ENCODE measurements around the gene NFKBIE.

The NFKBIE gene

GRCh38 chr6:44257025-44257752, 8.2 kb downstream of the NFKBIE start, which contains the start of gene SLC35B2:
Gene SLC35B2, minus strand, starts transcription at chr6:44257528. Its CDS starts 118 bp downstream, at chr6:44257410.
- peak; percentile 25 for FAIRE-seq

GRCh38 chr6:44256775-44257024, 8.7 kb downstream of the NFKBIE start:
- no peak for FAIRE-seq

GRCh38 chr6:44255871-44256774, 9.2 kb downstream of the NFKBIE start:
- no peak for FAIRE-seq

- FAIRE-seq: no peak
These were observed 10.1 kb downstream of the NFKBIE start for GRCh38 chr6:44255105-44255808.

GRCh38 chr6:44254191-44255104, 10.9 kb downstream of the NFKBIE start:
- FAIRE-seq: no peak

- FAIRE-seq: peak; percentile 31
These were observed 11.8 kb downstream of the NFKBIE start for GRCh38 chr6:44253307-44254101.

- no peak for FAIRE-seq
These were observed 13.5 kb downstream of the NFKBIE start for GRCh38 chr6:44251576-44252524.

- no peak for FAIRE-seq
These were observed 14.6 kb downstream of the NFKBIE start for GRCh38 chr6:44250718-44251123.

- no peak for FAIRE-seq
These were observed 15.2 kb downstream of the NFKBIE start for GRCh38 chr6:44250067-44250717.

- FAIRE-seq: no peak
These were observed 16.1 kb downstream of the NFKBIE start for GRCh38 chr6:44249082-44249748.

- no peak for FAIRE-seq
These were observed 16.8 kb downstream of the NFKBIE start for GRCh38 chr6:44248579-44248978.

GRCh38 chr6:44247338-44248302, 17.7 kb downstream of the NFKBIE start:
- no peak for FAIRE-seq

- FAIRE-seq: peak; percentile 93
These were observed 18.6 kb downstream of the NFKBIE start, which contains the start of gene HSP90AB1 for GRCh38 chr6:44246663-44247337. Gene HSP90AB1, plus strand, starts transcription at chr6:44247101. Its CDS starts 1,529 bp downstream, at chr6:44248630.

GRCh38 chr6:44245912-44246662, 19.3 kb downstream of the NFKBIE start:
- FAIRE-seq: peak; percentile 84

GRCh38 chr6:44245391-44245911, 19.9 kb downstream of the NFKBIE start:
- FAIRE-seq: no peak

GRCh38 chr6:44243345-44243744, 22.0 kb downstream of the NFKBIE start:
- no peak for FAIRE-seq
